Body of pancreas (tissue), 4 donors: ENCODE data around the gene SRSF5.

ENCODE experiments used
- CTCF ChIP-seq, 7 experiments: fragments of 450-650 bp in 4 of 7; fragments of 200-600 bp in 3 of 7; sonication (generic) in 3 of 7; IDR thresholded peaks; one replicate each; pipeline ENCODE4 v1.5.1; 2016 to 2019; ENCODE audit warnings: antibody characterized with exemption in 7 of 7
- POLR2A ChIP-seq, 3 donors: fragments of 450-650 bp; IDR thresholded peaks; one replicate each; pipeline ENCODE4 v1.6.1; 2016; ENCODE audit warnings: antibody characterized with exemption in 3 of 3, mild to moderate bottlenecking in 2 of 3

GRCh38 chr14:69720912-69721311 lies 46.0 kb upstream of the SRSF5 start:
- TF ChIP-seq CTCF (IDR thresholded peaks at IDR 0.05) (no peak), POLR2A (IDR thresholded peaks at IDR 0.05) (no peak)
